ENCODE results near the gene TK1.

TK1 gene

GRCh38 chr17:78196716-78197115 is 9.9 kb upstream of the TK1 start:
- Histone ChIP-seq H4K8ac (ENCODE audit: low read depth, low read length) (no peak overlapping the region), H2BK120ac (ENCODE audit: low read depth, low read length) (no peak overlapping the region), H3K79me1 (ENCODE audit: low read depth, low read length) (peaks cover 2% of the 10 kb centered on the region), H3K14ac (ENCODE audit: low read length) (no peak overlapping the region), H3K9ac (ENCODE audit: low read depth, low read length, poor library complexity) (no peak overlapping the region), H2BK5ac (ENCODE audit: low read length) (no peak overlapping the region), H4K91ac (ENCODE audit: low read depth, low read length, poor library complexity) (no peak overlapping the region), H3K23ac (ENCODE audit: low read depth, low read length, poor library complexity) (no peak overlapping the region), H3K27me3 (ENCODE audit: control insufficient read depth in 3 of 3, insufficient read depth in 3 of 3, low read depth in 1 of 3, low read length in 3 of 3) (no peaks in the 10 kb centered on the region), H2AK5ac (ENCODE audit: low read depth, low read length) (no peak overlapping the region), H3K4me1 (ENCODE audit: control insufficient read depth in 2 of 2, insufficient read depth in 1 of 2, low read depth in 1 of 2, low read length in 2 of 2) (no peaks in the 10 kb centered on the region), H3K9me3 (replicated peaks in 1 of 2; ENCODE audit: control insufficient read depth in 2 of 2, insufficient read depth in 1 of 2, low read depth in 1 of 2, low read length in 2 of 2) (no peaks in the 10 kb centered on the region), H3K4ac (ENCODE audit: low read length) (no peak overlapping the region), H3K18ac (ENCODE audit: low read length) (no peak overlapping the region), H2BK15ac (ENCODE audit: low read length) (no peak overlapping the region), H3K27ac (replicated peaks; ENCODE audit: low read length) (no peak overlapping the region), H3K4me2 (ENCODE audit: insufficient read depth, low read length, poor library complexity, severe bottlenecking) (no peak overlapping the region), H2AFZ (ENCODE audit: low read length) (no peak overlapping the region), H3K36me3 (replicated peaks in 1 of 2; ENCODE audit: control insufficient read depth in 2 of 2, insufficient read depth in 2 of 2, low read length in 2 of 2) (peaks cover 6 to 72% of the 10 kb centered on the region in 2 donors), H2BK12ac (ENCODE audit: low read length) (no peak overlapping the region), H3K4me3 (ENCODE audit: low read length in 2 of 2) (no peak overlapping the region)
- no peak for DNase-seq (ENCODE audit: low spot score)
- no CpG with 5 or more reads among the region's 5 CpGs for WGBS, 2 donors (ENCODE audit: extremely low coverage in 2 of 2, insufficient read length in 2 of 2, insufficient replicate concordance in 1 of 2)

- H3K9me3 ChIP-seq (replicated peaks in 1 of 2; ENCODE audit: control insufficient read depth in 2 of 2, insufficient read depth in 1 of 2, low read depth in 1 of 2, low read length in 2 of 2): no peaks in the 10 kb centered on the region
- H2AK5ac ChIP-seq (ENCODE audit: low read depth, low read length): peak overlapping the region; percentile 27
- no peak overlapping the region for H4K91ac ChIP-seq (ENCODE audit: low read depth, low read length, poor library complexity)
- H3K27ac ChIP-seq (replicated peaks; ENCODE audit: low read length): no peak overlapping the region
- H3K18ac ChIP-seq (ENCODE audit: low read length): no peak overlapping the region
- DNase-seq (ENCODE audit: low spot score): no peak
- H3K4me3 ChIP-seq (ENCODE audit: low read length in 2 of 2): peak overlapping the region; percentile 89 to 100
- H3K23ac ChIP-seq (ENCODE audit: low read depth, low read length, poor library complexity): no peak overlapping the region
- no peak overlapping the region for H4K8ac ChIP-seq (ENCODE audit: low read depth, low read length)
- no peak overlapping the region for H2BK12ac ChIP-seq (ENCODE audit: low read length)
- no peak overlapping the region for H2BK15ac ChIP-seq (ENCODE audit: low read length)
- no CpG with 5 or more reads among the region's 10 CpGs for WGBS, 2 donors (ENCODE audit: extremely low coverage in 2 of 2, insufficient read length in 2 of 2, insufficient replicate concordance in 1 of 2)
- peaks cover 18 to 23% of the 10 kb centered on the region in 2 donors for H3K4me1 ChIP-seq (ENCODE audit: control insufficient read depth in 2 of 2, insufficient read depth in 1 of 2, low read depth in 1 of 2, low read length in 2 of 2)
- no peak overlapping the region for H3K14ac ChIP-seq (ENCODE audit: low read length)
- no peak overlapping the region for H3K4ac ChIP-seq (ENCODE audit: low read length)
- peak overlapping the region; percentile 94 for H3K4me2 ChIP-seq (ENCODE audit: insufficient read depth, low read length, poor library complexity, severe bottlenecking)
- peaks cover 25 to 59% of the 10 kb centered on the region in 2 donors for H3K36me3 ChIP-seq (replicated peaks in 1 of 2; ENCODE audit: control insufficient read depth in 2 of 2, insufficient read depth in 2 of 2, low read length in 2 of 2)
- no peaks in the 10 kb centered on the region for H3K27me3 ChIP-seq (ENCODE audit: control insufficient read depth in 3 of 3, insufficient read depth in 3 of 3, low read depth in 1 of 3, low read length in 3 of 3)
- H2AFZ ChIP-seq (ENCODE audit: low read length): no peak overlapping the region
- no peak overlapping the region for H2BK120ac ChIP-seq (ENCODE audit: low read depth, low read length)
- peaks cover 15% of the 10 kb centered on the region for H3K79me1 ChIP-seq (ENCODE audit: low read depth, low read length)
- H3K9ac ChIP-seq (ENCODE audit: low read depth, low read length, poor library complexity): peak overlapping the region; percentile 81
- H2BK5ac ChIP-seq (ENCODE audit: low read length): peak overlapping the region; percentile 95
Measured at GRCh38 chr17:78185981-78186691, 716 bp downstream of the TK1 start.

- Histone ChIP-seq H4K8ac (ENCODE audit: low read depth, low read length) (no peak overlapping the region), H3K14ac (ENCODE audit: low read length) (no peak overlapping the region), H3K27ac (replicated peaks; ENCODE audit: low read length) (peak overlapping the region; percentile 6), H2BK15ac (ENCODE audit: low read length) (no peak overlapping the region), H3K9me3 (replicated peaks in 1 of 2; ENCODE audit: control insufficient read depth in 2 of 2, insufficient read depth in 1 of 2, low read depth in 1 of 2, low read length in 2 of 2) (no peaks in the 10 kb centered on the region), H3K4me2 (ENCODE audit: insufficient read depth, low read length, poor library complexity, severe bottlenecking) (no peak overlapping the region), H3K9ac (ENCODE audit: low read depth, low read length, poor library complexity) (no peak overlapping the region), H3K27me3 (ENCODE audit: control insufficient read depth in 3 of 3, insufficient read depth in 3 of 3, low read depth in 1 of 3, low read length in 3 of 3) (no peaks in the 10 kb centered on the region), H3K18ac (ENCODE audit: low read length) (no peak overlapping the region), H3K23ac (ENCODE audit: low read depth, low read length, poor library complexity) (no peak overlapping the region), H4K91ac (ENCODE audit: low read depth, low read length, poor library complexity) (no peak overlapping the region), H3K36me3 (replicated peaks in 1 of 2; ENCODE audit: control insufficient read depth in 2 of 2, insufficient read depth in 2 of 2, low read length in 2 of 2) (peaks cover 28 to 60% of the 10 kb centered on the region in 2 donors), H2BK12ac (ENCODE audit: low read length) (no peak overlapping the region), H3K4me1 (ENCODE audit: control insufficient read depth in 2 of 2, insufficient read depth in 1 of 2, low read depth in 1 of 2, low read length in 2 of 2) (peaks cover 18 to 23% of the 10 kb centered on the region in 2 donors), H2BK5ac (ENCODE audit: low read length) (no peak overlapping the region), H2AK5ac (ENCODE audit: low read depth, low read length) (no peak overlapping the region), H2BK120ac (ENCODE audit: low read depth, low read length) (no peak overlapping the region), H3K4ac (ENCODE audit: low read length) (no peak overlapping the region), H3K79me1 (ENCODE audit: low read depth, low read length) (peaks cover 13% of the 10 kb centered on the region), H2AFZ (ENCODE audit: low read length) (no peak overlapping the region), H3K4me3 (ENCODE audit: low read length in 2 of 2) (no peak overlapping the region)
- DNase-seq (ENCODE audit: low spot score): no peak
- WGBS, 2 donors (ENCODE audit: extremely low coverage in 2 of 2, insufficient read length in 2 of 2, insufficient replicate concordance in 1 of 2): no CpG with 5 or more reads among the region's 9 CpGs
Measured at GRCh38 chr17:78184868-78185267, 2.0 kb downstream of the TK1 start.

- Histone ChIP-seq H3K23ac (ENCODE audit: low read depth, low read length, poor library complexity) (no peak overlapping the region), H4K91ac (ENCODE audit: low read depth, low read length, poor library complexity) (no peak overlapping the region), H3K27me3 (ENCODE audit: control insufficient read depth in 3 of 3, insufficient read depth in 3 of 3, low read depth in 1 of 3, low read length in 3 of 3) (no peaks in the 10 kb centered on the region), H3K14ac (ENCODE audit: low read length) (no peak overlapping the region), H3K4me2 (ENCODE audit: insufficient read depth, low read length, poor library complexity, severe bottlenecking) (no peak overlapping the region), H3K27ac (replicated peaks; ENCODE audit: low read length) (no peak overlapping the region), H2AFZ (ENCODE audit: low read length) (no peak overlapping the region), H3K79me1 (ENCODE audit: low read depth, low read length) (peaks cover 10% of the 10 kb centered on the region), H3K9me3 (replicated peaks in 1 of 2; ENCODE audit: control insufficient read depth in 2 of 2, insufficient read depth in 1 of 2, low read depth in 1 of 2, low read length in 2 of 2) (no peaks in the 10 kb centered on the region), H4K8ac (ENCODE audit: low read depth, low read length) (no peak overlapping the region), H2AK5ac (ENCODE audit: low read depth, low read length) (no peak overlapping the region), H3K4ac (ENCODE audit: low read length) (no peak overlapping the region), H2BK5ac (ENCODE audit: low read length) (no peak overlapping the region), H2BK120ac (ENCODE audit: low read depth, low read length) (no peak overlapping the region), H3K4me1 (ENCODE audit: control insufficient read depth in 2 of 2, insufficient read depth in 1 of 2, low read depth in 1 of 2, low read length in 2 of 2) (peaks cover 18 to 23% of the 10 kb centered on the region in 2 donors), H3K4me3 (ENCODE audit: low read length in 2 of 2) (peak overlapping the region in 1 of 2 donors; percentile 3), H3K18ac (ENCODE audit: low read length) (no peak overlapping the region), H2BK12ac (ENCODE audit: low read length) (no peak overlapping the region), H3K36me3 (replicated peaks in 1 of 2; ENCODE audit: control insufficient read depth in 2 of 2, insufficient read depth in 2 of 2, low read length in 2 of 2) (peaks cover 33 to 66% of the 10 kb centered on the region in 2 donors), H2BK15ac (ENCODE audit: low read length) (no peak overlapping the region), H3K9ac (ENCODE audit: low read depth, low read length, poor library complexity) (no peak overlapping the region)
- DNase-seq (ENCODE audit: low spot score): no peak
- WGBS, 2 donors (ENCODE audit: extremely low coverage in 2 of 2, insufficient read length in 2 of 2, insufficient replicate concordance in 1 of 2): no CpG with 5 or more reads among the region's 10 CpGs
Measured at GRCh38 chr17:78184351-78184750, 2.5 kb downstream of the TK1 start.
